Sigmoid colon (tissue), 7 donors: ENCODE measurements around the gene FBXW11. TPM values are rescaled to one million over a fixed set of nuclear protein-coding genes. Genes with fewer than 3 reads are reported as not detected.

ENCODE experiments used
- DNase-seq: peaks from one replicate; pipeline ENCODE4 v3.0.0-alpha.2; 2019
- H3K27ac ChIP-seq, 4 donors: fragments of 200-600 bp; sonication (generic); one replicate each; pipeline ENCODE4 v1.5.1; 2016 to 2019; ENCODE audit warnings: mild to moderate bottlenecking in 1 of 4
- H3K27me3 ChIP-seq, 3 donors: fragments of 200-600 bp; sonication (generic); one replicate each; pipeline ENCODE4 v1.5.1; 2019; ENCODE audit warnings: mild to moderate bottlenecking in 1 of 3
- H3K36me3 ChIP-seq, 4 donors: fragments of 200-600 bp; sonication (generic); one replicate each; pipeline ENCODE4 v1.5.1; 2016 to 2019
- H3K4me1 ChIP-seq, 4 donors: fragments of 200-600 bp; sonication (generic); one replicate each; pipeline ENCODE4 v1.5.1; 2017 to 2019
- H3K4me3 ChIP-seq, 4 donors: fragments of 200-600 bp; sonication (generic); one replicate each; pipeline ENCODE4 v1.5.1; 2017 to 2019; ENCODE audit warnings: mild to moderate bottlenecking in 2 of 4, moderate library complexity in 1 of 4
- H3K9me3 ChIP-seq, 4 donors: fragments of 200-600 bp in 3 of 4; sonication (generic) in 3 of 4; one replicate each; pipeline versions ENCODE4 v1.5.1 to v1.6.1; 2013 to 2019
- EP300 ChIP-seq, 4 donors: sonication (generic); formaldehyde crosslinking; IDR thresholded peaks; one replicate each; pipeline ENCODE4 v1.6.1; 2017; ENCODE audit warnings: antibody characterized with exemption in 4 of 4
- POLR2A ChIP-seq, 2 donors: fragments of 450-650 bp; IDR thresholded peaks; one replicate each; pipeline ENCODE4 v1.6.1; 2016; ENCODE audit warnings: antibody characterized with exemption in 2 of 2, mild to moderate bottlenecking in 2 of 2, moderate library complexity in 2 of 2
- POLR2AphosphoS5 ChIP-seq, 4 donors: sonication (generic); formaldehyde crosslinking; IDR thresholded peaks; one replicate each; pipeline ENCODE4 v1.6.1; 2017; ENCODE audit warnings: antibody characterized with exemption in 4 of 4
- WGBS, 2 donors: extraction: QIAGEN DNeasy Blood & Tissue Kit; methylation state at CpG; one replicate each; pipeline ENCODE4 v1.1.7; 2013; 5-methylcytosine and 5-hydroxymethylcytosine counted together
- intact Hi-C: fragments of 100-400 bp; cut with DNase I; formaldehyde crosslinking; loops from one replicate; pipeline ENCODE4 v1.15.1; 2023
- polyA plus RNA-seq, 3 donors: library from polyadenylated mRNA; stranded (reverse); fragments of 200-250 nt; gene quantifications; one replicate each; pipeline ENCODE4 v1.2.3, GENCODE V29; 2013
- total RNA-seq, 4 donors: library from RNA; depleted of rRNA; stranded (reverse); fragments of >200 nt; gene quantifications; one replicate each; pipeline ENCODE4 v1.1.0, GENCODE V29; 2016
- TF ChIP-seq, protein P1 (sequence below), 4 experiments: fragments of 450-650 bp in 3 of 4; fragments of 200-600 bp in 1 of 4; IDR thresholded peaks; one replicate each; pipeline ENCODE4 v1.5.1; 2016 to 2019; ENCODE audit warnings: antibody characterized with exemption in 4 of 4, mild to moderate bottlenecking in 3 of 4, moderate library complexity in 2 of 4
- donor health status: healthy with polysubstance abuse.
- donor health status: Bipolar disorder and iron deficiency.
- donor health status: healthy.

Gene FBXW11
- total and polyA plus RNA-seq, 7 donors: 14.4 to 67.1 (median 42.9) TPM

DNA sequence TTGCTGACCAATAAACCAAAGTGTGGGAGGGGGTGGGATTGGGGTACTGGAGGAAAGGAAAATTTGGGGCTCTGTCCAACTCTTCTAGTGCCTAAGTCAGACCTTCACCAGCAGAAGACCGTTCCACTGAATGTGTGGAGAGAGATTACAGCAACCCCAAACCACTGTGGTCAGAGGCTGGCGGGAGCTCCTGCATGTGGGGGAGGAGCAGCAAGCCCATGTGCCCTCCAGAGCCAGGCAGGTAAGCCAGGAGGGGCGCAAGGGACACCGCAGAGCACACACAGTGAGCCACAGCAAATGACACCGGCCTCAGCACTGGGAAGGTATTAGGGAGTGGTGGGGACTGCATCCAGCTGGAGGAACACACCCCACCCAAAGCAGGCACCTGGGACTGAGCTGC, 158.0 kb downstream of the FBXW11 start:
- no peaks in the 10 kb centered on the region for H3K36me3 ChIP-seq
- no peaks in the 10 kb centered on the region for H3K9me3 ChIP-seq
- H3K4me3 ChIP-seq: no peak overlapping the region
- WGBS, 2 donors: 74 to 89% methylated on average over 5 of the region's 5 CpGs
- H3K27me3 ChIP-seq: no peaks in the 10 kb centered on the region
- DNase-seq: no peak
- H3K27ac ChIP-seq: no peak overlapping the region
- intact Hi-C loops: no loop called here
- TF ChIP-seq, protein P1, sequence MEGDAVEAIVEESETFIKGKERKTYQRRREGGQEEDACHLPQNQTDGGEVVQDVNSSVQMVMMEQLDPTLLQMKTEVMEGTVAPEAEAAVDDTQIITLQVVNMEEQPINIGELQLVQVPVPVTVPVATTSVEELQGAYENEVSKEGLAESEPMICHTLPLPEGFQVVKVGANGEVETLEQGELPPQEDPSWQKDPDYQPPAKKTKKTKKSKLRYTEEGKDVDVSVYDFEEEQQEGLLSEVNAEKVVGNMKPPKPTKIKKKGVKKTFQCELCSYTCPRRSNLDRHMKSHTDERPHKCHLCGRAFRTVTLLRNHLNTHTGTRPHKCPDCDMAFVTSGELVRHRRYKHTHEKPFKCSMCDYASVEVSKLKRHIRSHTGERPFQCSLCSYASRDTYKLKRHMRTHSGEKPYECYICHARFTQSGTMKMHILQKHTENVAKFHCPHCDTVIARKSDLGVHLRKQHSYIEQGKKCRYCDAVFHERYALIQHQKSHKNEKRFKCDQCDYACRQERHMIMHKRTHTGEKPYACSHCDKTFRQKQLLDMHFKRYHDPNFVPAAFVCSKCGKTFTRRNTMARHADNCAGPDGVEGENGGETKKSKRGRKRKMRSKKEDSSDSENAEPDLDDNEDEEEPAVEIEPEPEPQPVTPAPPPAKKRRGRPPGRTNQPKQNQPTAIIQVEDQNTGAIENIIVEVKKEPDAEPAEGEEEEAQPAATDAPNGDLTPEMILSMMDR (IDR thresholded peaks at IDR 0.05): no peak
- no peak for TF ChIP-seq EP300 (IDR thresholded peaks at IDR 0.05)
- no peak for TF ChIP-seq POLR2A (IDR thresholded peaks at IDR 0.05)
- no peak for TF ChIP-seq POLR2AphosphoS5 (IDR thresholded peaks at IDR 0.05)
- H3K4me1 ChIP-seq: no peaks in the 10 kb centered on the region

DNA sequence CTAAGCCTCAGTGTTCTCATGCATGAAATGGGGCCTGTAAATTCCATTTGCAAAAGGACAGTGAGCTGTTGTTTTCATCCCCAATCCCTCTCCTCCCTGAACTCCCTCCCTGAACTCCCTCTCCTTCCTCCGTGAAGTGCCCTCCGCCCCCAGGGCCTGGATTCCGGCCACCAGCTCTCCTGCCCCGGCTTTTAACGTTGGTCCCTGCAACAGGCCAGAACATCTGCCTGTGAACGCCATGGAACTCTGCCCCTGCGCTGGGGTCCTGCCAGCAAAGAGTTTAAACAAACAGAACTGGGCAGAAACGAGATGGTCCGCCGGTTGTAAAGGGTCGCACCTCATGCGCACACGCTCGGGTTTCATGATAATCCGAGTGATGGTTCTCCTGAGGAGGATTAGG, 158.4 kb downstream of the FBXW11 start:
- Histone ChIP-seq H3K9me3 (no peaks in the 10 kb centered on the region), H3K4me3 (no peak overlapping the region), H3K27ac (no peak overlapping the region), H3K36me3 (no peaks in the 10 kb centered on the region), H3K4me1 (no peaks in the 10 kb centered on the region), H3K27me3 (no peaks in the 10 kb centered on the region)
- intact Hi-C loops: no loop called here
- 79 to 84% methylated on average over 15 of the region's 15 CpGs for WGBS, 2 donors
- no peak for DNase-seq
- no peak for TF ChIP-seq POLR2AphosphoS5 (IDR thresholded peaks at IDR 0.05)
- TF ChIP-seq, protein P1 (IDR thresholded peaks at IDR 0.05): no peak
- no peak for TF ChIP-seq EP300 (IDR thresholded peaks at IDR 0.05)
- TF ChIP-seq POLR2A (IDR thresholded peaks at IDR 0.05): no peak

DNA sequence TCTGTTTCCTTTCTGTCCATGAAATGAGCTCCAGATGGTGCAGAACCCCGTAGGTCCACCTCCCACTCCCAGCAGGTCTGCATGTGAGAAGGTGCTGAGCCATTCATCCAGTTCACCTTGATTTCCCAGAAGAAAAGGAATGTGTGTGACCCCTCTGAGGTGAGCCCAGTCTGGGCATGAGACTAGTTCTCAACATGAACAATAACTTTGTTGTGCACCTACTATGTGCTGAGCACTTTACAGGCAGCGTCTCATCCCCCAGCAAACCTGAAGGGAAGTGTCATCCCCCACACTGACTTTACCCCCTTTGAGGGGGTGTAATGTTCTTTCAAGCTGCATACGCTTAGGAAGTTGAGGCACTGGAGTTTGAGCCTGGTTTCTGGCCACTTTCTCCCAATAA, 159.4 kb downstream of the FBXW11 start:
- Histone ChIP-seq H3K27ac (no peak overlapping the region), H3K4me3 (no peak overlapping the region), H3K9me3 (no peaks in the 10 kb centered on the region), H3K27me3 (no peaks in the 10 kb centered on the region), H3K4me1 (no peaks in the 10 kb centered on the region), H3K36me3 (no peaks in the 10 kb centered on the region)
- intact Hi-C loops: no loop called here
- no peak for TF ChIP-seq POLR2AphosphoS5 (IDR thresholded peaks at IDR 0.05)
- TF ChIP-seq, protein P1 (IDR thresholded peaks at IDR 0.05): no peak
- no peak for TF ChIP-seq EP300 (IDR thresholded peaks at IDR 0.05)
- TF ChIP-seq POLR2A (IDR thresholded peaks at IDR 0.05): no peak
- 91 to 92% methylated on average over 3 of the region's 3 CpGs for WGBS, 2 donors
- DNase-seq: no peak

DNA sequence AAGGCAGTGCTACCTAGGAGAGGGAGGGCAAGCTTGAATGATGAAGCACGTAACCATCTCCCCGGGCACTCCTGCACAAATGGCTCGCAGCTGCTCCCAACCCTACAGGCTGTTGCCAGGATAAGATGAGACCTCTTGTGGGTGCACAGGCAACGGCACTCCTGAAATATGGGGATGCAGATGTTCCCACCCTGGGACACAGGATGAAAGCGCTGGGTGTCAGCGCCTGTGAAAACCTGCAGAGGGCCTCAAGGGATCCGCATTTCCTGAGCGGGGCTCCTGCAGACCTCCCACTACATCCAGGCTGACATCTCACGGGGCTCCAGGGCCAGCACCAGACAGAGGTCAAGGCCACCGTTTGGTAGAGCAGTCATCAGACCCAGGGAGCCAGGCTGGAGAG, 160.1 kb downstream of the FBXW11 start:
- intact Hi-C loops: no loop called here
- Histone ChIP-seq H3K27ac (no peak overlapping the region), H3K36me3 (no peaks in the 10 kb centered on the region), H3K4me1 (no peaks in the 10 kb centered on the region), H3K9me3 (no peaks in the 10 kb centered on the region), H3K27me3 (no peaks in the 10 kb centered on the region), H3K4me3 (no peak overlapping the region)
- WGBS, 2 donors: 86 to 93% methylated on average over 10 of the region's 10 CpGs
- TF ChIP-seq, protein P1 (IDR thresholded peaks at IDR 0.05): no peak
- no peak for TF ChIP-seq POLR2AphosphoS5 (IDR thresholded peaks at IDR 0.05)
- no peak for TF ChIP-seq POLR2A (IDR thresholded peaks at IDR 0.05)
- TF ChIP-seq EP300 (IDR thresholded peaks at IDR 0.05): no peak
- DNase-seq: no peak

DNA sequence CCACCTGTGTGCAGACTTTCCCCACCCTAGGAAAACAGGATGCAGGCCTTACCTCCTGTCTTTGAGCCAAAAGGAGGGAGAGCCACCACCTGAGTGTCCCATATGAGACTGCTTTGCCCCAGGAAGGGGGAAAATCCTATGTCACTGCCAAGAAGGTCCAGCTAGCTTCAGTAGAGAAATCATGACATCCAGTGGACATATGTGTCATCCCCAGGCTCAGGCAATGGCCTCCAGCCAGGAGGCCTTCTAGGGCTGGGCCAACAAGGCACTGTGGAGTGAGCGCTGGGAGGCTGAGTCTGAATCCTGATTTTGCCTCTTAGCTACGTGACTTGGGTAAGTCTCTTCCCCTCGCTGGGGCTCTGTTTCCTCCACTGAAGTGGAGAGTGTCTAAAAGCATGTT, 160.6 kb downstream of the FBXW11 start:
- TF ChIP-seq, protein P1 (IDR thresholded peaks at IDR 0.05): no peak
- TF ChIP-seq POLR2A (IDR thresholded peaks at IDR 0.05) (no peak), POLR2AphosphoS5 (IDR thresholded peaks at IDR 0.05) (no peak), EP300 (IDR thresholded peaks at IDR 0.05) (no peak)
- H3K4me3 ChIP-seq: no peak overlapping the region
- no peaks in the 10 kb centered on the region for H3K9me3 ChIP-seq
- H3K36me3 ChIP-seq: no peaks in the 10 kb centered on the region
- H3K4me1 ChIP-seq: no peaks in the 10 kb centered on the region
- WGBS, 2 donors: 94 to 95% methylated on average over 3 of the region's 3 CpGs
- H3K27me3 ChIP-seq: no peaks in the 10 kb centered on the region
- H3K27ac ChIP-seq: no peak overlapping the region
- intact Hi-C loops: no loop called here
- DNase-seq: no peak
